ENCODE results near the gene ZBTB8A.
A peak's percentile ranks its signal among the peaks of the same experiment; 100 is the strongest.

ZBTB8A gene

DNA sequence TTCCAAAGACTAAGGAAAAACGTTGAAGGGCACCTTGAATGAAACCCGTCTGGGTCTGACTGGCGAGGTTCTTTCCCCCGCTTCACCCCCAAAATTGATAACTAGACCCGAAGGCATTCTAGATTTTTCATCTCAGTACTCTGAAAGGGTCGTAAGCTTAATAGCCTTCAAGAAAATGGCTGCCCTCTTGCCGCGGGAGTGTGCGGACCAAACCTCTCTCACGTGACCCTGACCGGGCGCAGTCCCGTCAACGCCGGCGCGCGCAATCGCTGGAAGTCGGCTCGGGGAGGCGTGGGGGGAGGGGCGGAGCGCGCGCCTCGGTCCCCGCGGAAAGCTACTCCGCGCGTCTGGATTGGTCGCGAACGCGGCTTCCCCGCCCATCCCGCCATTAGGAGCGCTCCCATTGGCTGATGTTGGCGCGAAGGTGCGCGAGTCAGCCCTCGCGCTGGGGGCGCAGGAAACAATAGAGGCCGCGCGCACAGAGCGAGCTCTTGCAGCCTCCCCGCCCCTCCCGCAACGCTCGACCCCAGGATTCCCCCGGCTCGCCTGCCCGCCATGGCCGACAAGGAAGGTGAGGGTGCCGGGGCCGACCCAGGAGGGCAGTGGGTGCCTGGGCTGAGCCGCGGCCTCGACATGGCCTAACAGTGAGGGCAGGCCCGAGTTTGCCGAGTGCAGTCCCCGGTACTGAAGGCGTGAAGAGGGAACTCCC, 111.7 kb downstream of the ZBTB8A start, which contains the start of gene RBBP4:
RBBP4 (plus strand) TSS at position 457 of the 709 bp plus-strand sequence; CDS start at position 556, 99 bp downstream.
- Histone ChIP-seq H2BK5ac (ENCODE audit: low read depth, low read length, poor library complexity, severe bottlenecking) (peak within 1 kb of the TSS; percentile 98), H3K14ac (ENCODE audit: low read length in 2 of 2) (peak within 1 kb of the TSS in 1 of 2 experiments; percentile 94), H3K9ac (ENCODE audit: low read length) (peak within 1 kb of the TSS; percentile 100), H2BK12ac (ENCODE audit: low read length in 2 of 2) (peak within 1 kb of the TSS; percentile 55 to 63), H3K18ac (ENCODE audit: low read depth in 1 of 2, low read length in 2 of 2) (peak within 1 kb of the TSS; percentile 95 to 99), H3K4ac (ENCODE audit: low read depth in 1 of 2, low read length in 2 of 2) (peak within 1 kb of the TSS; percentile 98 to 100), H4K91ac (ENCODE audit: low read length) (peak within 1 kb of the TSS; percentile 100), H3K9me3 (ENCODE audit: control insufficient read depth, low read length) (no peaks in the 10 kb centered on the region), H3K79me1 (replicated peaks; ENCODE audit: low read length, poor library complexity, severe bottlenecking) (no peaks in the 10 kb centered on the region), H2AK5ac (ENCODE audit: low read length, severe bottlenecking) (peak within 1 kb of the TSS; percentile 99), H4K8ac (ENCODE audit: low read length) (peak within 1 kb of the TSS; percentile 100), H3K23ac (ENCODE audit: low read length in 2 of 2) (peak within 1 kb of the TSS in 1 of 2 experiments; percentile 46), H3K4me2 (ENCODE audit: low read length, poor library complexity, severe bottlenecking) (peak within 1 kb of the TSS; percentile 96), H3K4me1 (ENCODE audit: control insufficient read depth, insufficient read depth, low read depth, low read length) (peaks cover 12% of the 10 kb centered on the region), H2AFZ (ENCODE audit: low read depth, low read length) (peak within 1 kb of the TSS; percentile 93), H2BK120ac (ENCODE audit: low read depth, low read length) (peak within 1 kb of the TSS; percentile 90), H2BK15ac (ENCODE audit: low read depth, poor library complexity, severe bottlenecking) (peak within 1 kb of the TSS; percentile 93), H3K36me3 (ENCODE audit: control insufficient read depth in 1 of 2, insufficient read depth in 2 of 2, low read depth in 1 of 2, low read length in 2 of 2) (peaks cover 19 to 38% of the 10 kb centered on the region in 2 experiments), H3K4me3 (ENCODE audit: insufficient read depth in 1 of 2, low read depth in 1 of 2, low read length in 2 of 2) (peak within 1 kb of the TSS; percentile 85 to 92), H3K27ac (ENCODE audit: low read length, poor library complexity, severe bottlenecking) (peak within 1 kb of the TSS; percentile 100), H3K27me3 (ENCODE audit: control insufficient read depth in 1 of 2, insufficient read depth in 1 of 2, low read length in 2 of 2) (no peaks in the 10 kb centered on the region)
- WGBS = under 1% methylated on average over 59 of the region's 67 CpGs
- peak; percentile 97 for DNase-seq

DNA sequence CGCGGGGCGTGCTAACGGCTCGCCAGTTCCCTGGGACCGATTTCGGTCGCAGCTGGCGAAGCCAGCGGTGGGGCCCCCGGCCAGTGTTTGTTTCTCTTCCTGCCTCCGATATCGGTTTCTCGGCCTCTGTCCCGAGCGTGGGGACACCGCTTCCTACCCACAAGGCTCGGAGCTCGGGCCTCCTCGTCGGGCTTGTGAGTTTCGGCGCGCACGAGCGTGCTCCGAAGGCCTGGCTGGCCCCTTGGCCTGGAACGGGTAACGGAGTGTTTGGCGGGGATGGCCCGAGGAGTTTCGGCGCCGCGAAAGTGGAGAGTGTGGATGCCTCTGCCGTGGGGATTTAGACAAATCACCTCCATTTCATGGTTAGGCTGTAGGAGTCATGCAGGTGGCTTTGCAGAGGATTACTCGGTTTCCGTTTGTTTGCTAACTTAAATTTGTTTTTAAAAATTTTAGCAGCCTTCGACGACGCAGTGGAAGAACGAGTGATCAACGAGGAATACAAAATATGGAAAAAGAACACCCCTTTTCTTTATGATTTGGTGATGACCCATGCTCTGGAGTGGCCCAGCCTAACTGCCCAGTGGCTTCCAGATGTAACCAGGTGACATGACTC, 112.3 kb downstream of the ZBTB8A start:
- H3K27ac ChIP-seq (ENCODE audit: low read length, poor library complexity, severe bottlenecking) = peak overlapping the region; percentile 84
- H2BK15ac ChIP-seq (ENCODE audit: low read depth, poor library complexity, severe bottlenecking) = peak overlapping the region; percentile 93
- no peak overlapping the region for H2BK12ac ChIP-seq (ENCODE audit: low read length in 2 of 2)
- 4% methylated on average over 43 of the region's 43 CpGs for WGBS
- no peak overlapping the region for H2AK5ac ChIP-seq (ENCODE audit: low read length, severe bottlenecking)
- peak overlapping the region; percentile 1 for H4K8ac ChIP-seq (ENCODE audit: low read length)
- peak overlapping the region; percentile 90 for H2BK120ac ChIP-seq (ENCODE audit: low read depth, low read length)
- H2AFZ ChIP-seq (ENCODE audit: low read depth, low read length) = peak overlapping the region; percentile 16
- H3K4me2 ChIP-seq (ENCODE audit: low read length, poor library complexity, severe bottlenecking) = peak overlapping the region; percentile 56
- peaks cover 14% of the 10 kb centered on the region for H3K4me1 ChIP-seq (ENCODE audit: control insufficient read depth, insufficient read depth, low read depth, low read length)
- H3K79me1 ChIP-seq (replicated peaks; ENCODE audit: low read length, poor library complexity, severe bottlenecking) = no peaks in the 10 kb centered on the region
- peak overlapping the region; percentile 85 to 92 for H3K4me3 ChIP-seq (ENCODE audit: insufficient read depth in 1 of 2, low read depth in 1 of 2, low read length in 2 of 2)
- H3K27me3 ChIP-seq (ENCODE audit: control insufficient read depth in 1 of 2, insufficient read depth in 1 of 2, low read length in 2 of 2) = no peaks in the 10 kb centered on the region
- H3K23ac ChIP-seq (ENCODE audit: low read length in 2 of 2) = peak overlapping the region in 1 of 2 experiments; percentile 46
- peak overlapping the region; percentile 81 to 98 for H3K4ac ChIP-seq (ENCODE audit: low read depth in 1 of 2, low read length in 2 of 2)
- H2BK5ac ChIP-seq (ENCODE audit: low read depth, low read length, poor library complexity, severe bottlenecking) = peak overlapping the region; percentile 84
- peak overlapping the region; percentile 100 for H3K9ac ChIP-seq (ENCODE audit: low read length)
- peak overlapping the region; percentile 100 for H4K91ac ChIP-seq (ENCODE audit: low read length)
- peak overlapping the region in 1 of 2 experiments; percentile 94 for H3K14ac ChIP-seq (ENCODE audit: low read length in 2 of 2)
- peaks cover 22 to 43% of the 10 kb centered on the region in 2 experiments for H3K36me3 ChIP-seq (ENCODE audit: control insufficient read depth in 1 of 2, insufficient read depth in 2 of 2, low read depth in 1 of 2, low read length in 2 of 2)
- no peak for DNase-seq
- H3K18ac ChIP-seq (ENCODE audit: low read depth in 1 of 2, low read length in 2 of 2) = peak overlapping the region; percentile 95 to 99
- H3K9me3 ChIP-seq (ENCODE audit: control insufficient read depth, low read length) = no peaks in the 10 kb centered on the region

DNA sequence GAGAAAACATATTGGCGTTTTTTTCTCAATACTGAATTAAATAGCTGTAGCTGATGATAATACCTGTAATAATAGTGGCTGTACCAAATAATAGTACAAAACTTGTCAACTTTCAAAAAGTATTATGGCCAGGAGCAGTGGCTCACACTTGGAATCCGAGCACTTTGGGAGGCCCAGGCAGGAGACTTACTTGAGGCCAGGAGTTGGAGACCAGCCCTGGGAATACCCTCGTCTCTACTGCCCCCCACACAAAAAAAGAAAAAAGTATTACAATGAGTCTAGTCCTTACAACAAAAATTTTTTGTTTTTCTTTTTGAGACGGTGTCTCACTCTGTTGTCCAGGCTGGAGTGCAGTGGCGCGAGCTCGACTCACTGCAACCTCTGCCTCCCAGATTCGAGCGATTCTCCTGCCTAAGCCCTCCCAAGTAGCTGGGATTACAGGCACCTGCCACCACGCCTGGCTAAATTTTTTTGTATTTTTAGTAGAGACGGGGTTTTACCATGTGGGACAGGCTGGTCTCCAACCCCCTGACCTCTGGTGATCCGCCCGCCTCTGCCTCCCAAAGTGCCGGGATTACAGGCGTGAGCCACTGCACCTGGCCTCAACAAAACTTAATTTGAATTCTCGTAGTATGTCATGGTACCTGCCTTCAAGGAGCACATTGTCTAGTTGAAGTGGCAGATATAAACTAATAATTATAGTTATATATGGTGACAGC, 113.2 kb downstream of the ZBTB8A start:
- H3K79me1 ChIP-seq (replicated peaks; ENCODE audit: low read length, poor library complexity, severe bottlenecking) = no peaks in the 10 kb centered on the region
- peaks cover 14% of the 10 kb centered on the region for H3K4me1 ChIP-seq (ENCODE audit: control insufficient read depth, insufficient read depth, low read depth, low read length)
- peak overlapping the region in 1 of 2 experiments; percentile 92 for H3K4me3 ChIP-seq (ENCODE audit: insufficient read depth in 1 of 2, low read depth in 1 of 2, low read length in 2 of 2)
- H3K4ac ChIP-seq (ENCODE audit: low read depth in 1 of 2, low read length in 2 of 2) = no peak overlapping the region
- WGBS = 94% methylated on average over 15 of the region's 16 CpGs
- no peak overlapping the region for H2BK120ac ChIP-seq (ENCODE audit: low read depth, low read length)
- H3K9me3 ChIP-seq (ENCODE audit: control insufficient read depth, low read length) = no peaks in the 10 kb centered on the region
- no peak overlapping the region for H2BK5ac ChIP-seq (ENCODE audit: low read depth, low read length, poor library complexity, severe bottlenecking)
- H3K9ac ChIP-seq (ENCODE audit: low read length) = peak overlapping the region; percentile 100
- no peak overlapping the region for H2AK5ac ChIP-seq (ENCODE audit: low read length, severe bottlenecking)
- no peak overlapping the region for H3K23ac ChIP-seq (ENCODE audit: low read length in 2 of 2)
- H2AFZ ChIP-seq (ENCODE audit: low read depth, low read length) = no peak overlapping the region
- no peak overlapping the region for H2BK15ac ChIP-seq (ENCODE audit: low read depth, poor library complexity, severe bottlenecking)
- no peak overlapping the region for H3K18ac ChIP-seq (ENCODE audit: low read depth in 1 of 2, low read length in 2 of 2)
- H4K8ac ChIP-seq (ENCODE audit: low read length) = no peak overlapping the region
- H3K4me2 ChIP-seq (ENCODE audit: low read length, poor library complexity, severe bottlenecking) = peak overlapping the region; percentile 56
- H3K14ac ChIP-seq (ENCODE audit: low read length in 2 of 2) = no peak overlapping the region
- H3K27ac ChIP-seq (ENCODE audit: low read length, poor library complexity, severe bottlenecking) = no peak overlapping the region
- H3K27me3 ChIP-seq (ENCODE audit: control insufficient read depth in 1 of 2, insufficient read depth in 1 of 2, low read length in 2 of 2) = no peaks in the 10 kb centered on the region
- H3K36me3 ChIP-seq (ENCODE audit: control insufficient read depth in 1 of 2, insufficient read depth in 2 of 2, low read depth in 1 of 2, low read length in 2 of 2) = peaks cover 26 to 51% of the 10 kb centered on the region in 2 experiments
- DNase-seq = no peak
- no peak overlapping the region for H4K91ac ChIP-seq (ENCODE audit: low read length)
- no peak overlapping the region for H2BK12ac ChIP-seq (ENCODE audit: low read length in 2 of 2)
